ENCODE results near the gene PCDHB14. TPM values are rescaled to one million over a fixed set of nuclear protein-coding genes. Genes with fewer than 3 reads are reported as not detected.

Gene PCDHB14
- total RNA-seq, 2 donors from 2014 or later = 1.2 to 1.7 TPM

GRCh38 chr5:141258464-141258863 is 35.3 kb downstream of the PCDHB14 start:
- DNase-seq (no peak), ATAC-seq (no peak)
- intact Hi-C loops (cut with DNase I, micrococcal nuclease) = no loop called here

GRCh38 chr5:141258948-141259347 is 35.8 kb downstream of the PCDHB14 start:
- no peak for ATAC-seq
- intact Hi-C loops (cut with DNase I, micrococcal nuclease) = no loop called here
- DNase-seq = no peak

- ATAC-seq = no peak
- DNase-seq = no peak
- intact Hi-C loops (cut with DNase I, micrococcal nuclease) = no loop called here
Observed at GRCh38 chr5:141260458-141261237, 37.5 kb downstream of the PCDHB14 start.

- intact Hi-C loops (cut with DNase I, micrococcal nuclease) = no loop called here
- no peak for ATAC-seq
Observed at GRCh38 chr5:141261238-141261546, 38.0 kb downstream of the PCDHB14 start.

GRCh38 chr5:141269195-141269594 is 46.1 kb downstream of the PCDHB14 start:
- intact Hi-C loops (cut with DNase I, micrococcal nuclease) = no loop called here
- no peak for ATAC-seq
- no peak for DNase-seq

More at GRCh38 chr5:141261238-141261546, 38.0 kb downstream of the PCDHB14 start:
- DNase-seq = no peak

- intact Hi-C loops (cut with DNase I, micrococcal nuclease) = no loop called here
- no peak for ATAC-seq
- DNase-seq = no peak
Observed at GRCh38 chr5:141272906-141273305, 49.8 kb downstream of the PCDHB14 start.

Other genes starting within 250 kb of the PCDHB14 start
- gene PCDHB1, start 172.0 kb upstream of the PCDHB14 start, total RNA-seq = not detected
- 1 to 10 TPM; 1.1 to 1.2 TPM for gene PCDHB2, start 128.7 kb upstream of the PCDHB14 start, total RNA-seq
- 1 to 10 TPM in 1 of 2 donors, under 1 TPM in 1; 0.73 to 1.4 TPM for gene PCDHB3, start 122.9 kb upstream of the PCDHB14 start, total RNA-seq
- gene PCDHB4, start 101.5 kb upstream of the PCDHB14 start, total RNA-seq = under 1 TPM; 0.46 to 0.81 TPM
- gene PCDHB5, start 88.1 kb upstream of the PCDHB14 start, total RNA-seq = under 1 TPM; 0.31 to 0.56 TPM
- gene PCDHB6, start 73.3 kb upstream of the PCDHB14 start, total RNA-seq = under 1 TPM in 1 of 2 donors, not detected in 1; 0.11 TPM
- under 1 TPM; 0.12 to 0.34 TPM for gene PCDHB7, start 50.7 kb upstream of the PCDHB14 start, total RNA-seq
- gene PCDHB8, start 45.6 kb upstream of the PCDHB14 start, total RNA-seq = under 1 TPM; 0.59 to 0.67 TPM
- 1 to 10 TPM in 1 of 2 donors, under 1 TPM in 1; 0.34 to 1.2 TPM for gene PCDHB16, start 41.0 kb upstream of the PCDHB14 start, total RNA-seq
- under 1 TPM; 0.34 to 0.61 TPM for gene PCDHB9, start 36.2 kb upstream of the PCDHB14 start, total RNA-seq
- under 1 TPM; 0.40 to 0.56 TPM for gene PCDHB10, start 31.0 kb upstream of the PCDHB14 start, total RNA-seq
- gene PCDHB11, start 23.7 kb upstream of the PCDHB14 start, total RNA-seq = 1 to 10 TPM in 1 of 2 donors, under 1 TPM in 1; 0.82 to 1.4 TPM
- under 1 TPM; 0.24 to 0.42 TPM for gene PCDHB12, start 14.6 kb upstream of the PCDHB14 start, total RNA-seq
- 1 to 10 TPM; 1.3 to 2.0 TPM for gene PCDHB13, start 9.4 kb upstream of the PCDHB14 start, total RNA-seq
- gene PCDHB15, start 22.1 kb downstream of the PCDHB14 start, total RNA-seq = 1 to 10 TPM in 1 of 2 donors, under 1 TPM in 1; 0.49 to 1.1 TPM
- gene SLC25A2, start 80.7 kb downstream of the PCDHB14 start, total RNA-seq = 1 to 10 TPM in 1 of 2 donors, under 1 TPM in 1; 0.95 to 1.4 TPM
- 10 to 100 TPM; 52.3 to 66.1 TPM for gene TAF7, start 97.4 kb downstream of the PCDHB14 start, total RNA-seq
- under 1 TPM; 0.31 TPM for gene PCDHGA1, start 107.2 kb downstream of the PCDHB14 start, total RNA-seq
- gene PCDHGA2, start 115.4 kb downstream of the PCDHB14 start, total RNA-seq = under 1 TPM; 0.31 to 0.75 TPM
- under 1 TPM; 0.21 to 0.39 TPM for gene PCDHGA3, start 120.5 kb downstream of the PCDHB14 start, total RNA-seq
- gene PCDHGB1, start 126.8 kb downstream of the PCDHB14 start, total RNA-seq = 1 to 10 TPM in 1 of 2 donors, under 1 TPM in 1; 0.79 to 1.1 TPM
- under 1 TPM; 0.37 to 0.84 TPM for gene PCDHGA4, start 131.7 kb downstream of the PCDHB14 start, total RNA-seq
- gene PCDHGB2, start 136.7 kb downstream of the PCDHB14 start, total RNA-seq = 1 to 10 TPM; 1.6 to 1.7 TPM
- gene PCDHGA5, start 140.8 kb downstream of the PCDHB14 start, total RNA-seq = 1 to 10 TPM in 1 of 2 donors, under 1 TPM in 1; 0.70 to 1.5 TPM
- gene PCDHGB3, start 146.9 kb downstream of the PCDHB14 start, total RNA-seq = 1 to 10 TPM in 1 of 2 donors, under 1 TPM in 1; 0.98 to 1.5 TPM
- gene PCDHGA6, start 150.5 kb downstream of the PCDHB14 start, total RNA-seq = 1 to 10 TPM; 1.6 to 2.0 TPM
- gene PCDHGA7, start 159.4 kb downstream of the PCDHB14 start, total RNA-seq = 1 to 10 TPM; 1.3 to 1.5 TPM
- 1 to 10 TPM in 1 of 2 donors, under 1 TPM in 1; 0.98 to 1.3 TPM for gene PCDHGB4, start 164.4 kb downstream of the PCDHB14 start, total RNA-seq
- gene PCDHGA8, start 169.3 kb downstream of the PCDHB14 start, total RNA-seq = under 1 TPM; 0.73 to 0.82 TPM
- 1 to 10 TPM; 3.4 to 4.0 TPM for gene PCDHGB5, start 174.6 kb downstream of the PCDHB14 start, total RNA-seq
- gene PCDHGA9, start 179.4 kb downstream of the PCDHB14 start, total RNA-seq = 1 to 10 TPM; 1.6 to 2.6 TPM
- gene PCDHGB6, start 184.7 kb downstream of the PCDHB14 start, total RNA-seq = 1 to 10 TPM; 1.9 to 2.2 TPM
- gene PCDHGA10, start 189.6 kb downstream of the PCDHB14 start, total RNA-seq = 1 to 10 TPM; 2.8 to 5.3 TPM
- gene PCDHGB7, start 194.3 kb downstream of the PCDHB14 start, total RNA-seq = 1 to 10 TPM; 3.0 to 4.2 TPM
- gene PCDHGA11, start 197.7 kb downstream of the PCDHB14 start, total RNA-seq = 1 to 10 TPM; 1.3 to 2.2 TPM
- 1 to 10 TPM; 1.8 to 2.0 TPM for gene PCDHGA12, start 207.2 kb downstream of the PCDHB14 start, total RNA-seq